Aorta (tissue), 5 donors: ENCODE results near the gene SHANK3. TPM values are rescaled to one million over a fixed set of nuclear protein-coding genes. Genes with fewer than 3 reads are reported as not detected.

ENCODE experiments used
- ATAC-seq: fragments of 200-7000 bp; cut with Tn5 transposase; one replicate; pipeline ENCODE4 v1.9.1; 2022; ENCODE audit warnings: moderate library complexity; ENCODE audit not compliant: low FRiP score
- DNase-seq, 2 donors: peaks; one replicate each; pipeline ENCODE4 v3.0.0-alpha.2; 2020
- H3K27ac ChIP-seq, 2 donors: one replicate each; pipeline ENCODE4 v1.5.1; 2013; ENCODE audit warnings: low read length in 2 of 2, mild to moderate bottlenecking in 2 of 2, moderate library complexity in 2 of 2, control low read depth in 1 of 2, inconsistent platforms in 1 of 2, low read depth in 1 of 2
- H3K27me3 ChIP-seq, 2 donors: one replicate each; pipeline ENCODE4 v1.6.1; 2013; ENCODE audit warnings: control low read depth in 1 of 2, low read length in 1 of 2, mild to moderate bottlenecking in 1 of 2, moderate library complexity in 1 of 2; ENCODE audit not compliant: insufficient read depth in 2 of 2, control insufficient read depth in 1 of 2
- H3K36me3 ChIP-seq, 2 donors: one replicate each; pipeline ENCODE4 v1.6.1; 2013; ENCODE audit warnings: control low read depth in 1 of 2, low read length in 1 of 2, mild to moderate bottlenecking in 1 of 2; ENCODE audit not compliant: insufficient read depth in 2 of 2, control insufficient read depth in 1 of 2
- H3K4me1 ChIP-seq, 2 donors: one replicate each; pipeline ENCODE4 v1.6.1; 2013; ENCODE audit warnings: low read length in 2 of 2, control low read depth in 1 of 2, mild to moderate bottlenecking in 1 of 2, moderate library complexity in 1 of 2; ENCODE audit not compliant: insufficient read depth in 2 of 2, control insufficient read depth in 1 of 2
- H3K4me3 ChIP-seq, 2 donors: one replicate each; pipeline ENCODE4 v1.5.1; 2013; ENCODE audit warnings: low read length in 2 of 2, control low read depth in 1 of 2, mild to moderate bottlenecking in 1 of 2
- H3K9me3 ChIP-seq: one replicate; pipeline ENCODE4 v1.6.1; 2013; ENCODE audit warnings: mild to moderate bottlenecking, low read length; ENCODE audit not compliant: control insufficient read depth
- WGBS, 2 donors: extraction: QIAGEN DNeasy Blood & Tissue Kit; methylation state at CpG; one replicate each; pipeline ENCODE4 v1.1.7; 2013; 5-methylcytosine and 5-hydroxymethylcytosine counted together
- intact Hi-C, 2 donors: fragments of 100-400 bp; cut with DNase I; formaldehyde crosslinking; loops; one replicate each; pipeline versions ENCODE4 v1.14.2 to v1.15.0; 2022
- polyA plus RNA-seq, 2 donors: library from polyadenylated mRNA; stranded (reverse); fragments of 200-250 nt; gene quantifications; one replicate each; pipeline ENCODE4 v1.2.3, GENCODE V29; 2013
- total RNA-seq, 2 donors: library from RNA; stranded (reverse); fragmentation: NEBNext Ultra II Directional; extraction: Animal tissue kit (Norgen Biotek cat#: 25700); gene quantifications; one replicate each; pipeline ENCODE4 v1.2.1, GENCODE V29; 2021
- donor health status: healthy with polysubstance abuse.
- donor health status: Bipolar disorder and iron deficiency.
- donor health status: DM: no; HTN: no; CAD: no.
- donor health status: DM: no; HTN: no; CAD: no.
- donor health status: DM: yes; HTN: yes; CAD: no.

Gene SHANK3
- total and polyA plus RNA-seq, 4 donors = 0.63 to 62.9 (median 25.9) TPM

DNA sequence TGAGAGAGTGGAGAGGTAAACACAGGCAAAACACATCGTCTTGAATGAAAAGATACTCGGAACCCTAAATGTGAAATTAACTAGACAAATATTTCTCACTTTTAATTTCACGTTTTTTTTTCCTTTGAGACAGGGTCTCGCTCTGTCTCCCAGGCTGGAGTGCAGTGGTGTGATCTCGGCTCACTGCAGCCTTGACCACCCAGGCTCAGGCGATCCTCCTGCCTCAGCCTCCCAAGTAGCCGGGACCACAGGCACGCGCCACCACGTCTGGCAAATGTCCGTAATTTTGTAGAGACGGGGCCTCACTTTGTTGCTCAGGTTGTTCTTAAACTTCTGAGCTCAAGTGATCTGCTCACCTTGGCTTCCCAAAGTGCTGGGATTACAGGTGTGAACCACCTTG, 7.4 kb upstream of the SHANK3 start:
- Histone ChIP-seq H3K4me3 (no peak overlapping the region), H3K36me3 (no peaks in the 10 kb centered on the region), H3K9me3 (no peaks in the 10 kb centered on the region), H3K27ac (no peak overlapping the region), H3K27me3 (no peaks in the 10 kb centered on the region), H3K4me1 (no peaks in the 10 kb centered on the region)
- peak in 1 of 2 donors; percentile 46 for DNase-seq
- no peak for ATAC-seq
- 89 to 93% methylated on average over 12 of the region's 12 CpGs for whole genome bisulfite sequencing, 2 donors
- intact Hi-C loops = no loop called here

DNA sequence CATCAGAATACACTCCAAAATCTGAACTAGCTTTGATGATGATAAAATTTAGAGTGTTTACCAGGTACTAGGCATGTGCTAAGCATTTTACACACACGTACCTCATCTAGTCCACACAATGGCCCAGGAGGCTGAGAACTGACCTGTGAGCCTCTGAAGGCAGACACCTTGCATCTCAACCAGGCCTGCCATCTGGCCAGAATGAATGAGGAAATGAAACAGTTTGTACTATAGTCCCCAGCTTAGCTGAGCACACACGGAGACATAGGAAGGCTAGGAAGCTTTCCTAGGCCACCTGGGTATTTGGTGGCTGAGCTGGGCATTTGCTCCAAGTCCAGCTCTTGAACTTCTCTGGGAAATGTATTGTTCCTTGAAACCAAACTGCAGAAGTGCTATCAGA, 6.9 kb upstream of the SHANK3 start:
- no peak for DNase-seq
- H3K27me3 ChIP-seq = no peaks in the 10 kb centered on the region
- no peak for ATAC-seq
- no peak overlapping the region for H3K4me3 ChIP-seq
- no peak overlapping the region for H3K27ac ChIP-seq
- H3K36me3 ChIP-seq = no peaks in the 10 kb centered on the region
- no peaks in the 10 kb centered on the region for H3K4me1 ChIP-seq
- WGBS, 2 donors = 57 to 59% methylated on average over 2 of the region's 2 CpGs
- no peaks in the 10 kb centered on the region for H3K9me3 ChIP-seq
- intact Hi-C loops = no loop called here

DNA sequence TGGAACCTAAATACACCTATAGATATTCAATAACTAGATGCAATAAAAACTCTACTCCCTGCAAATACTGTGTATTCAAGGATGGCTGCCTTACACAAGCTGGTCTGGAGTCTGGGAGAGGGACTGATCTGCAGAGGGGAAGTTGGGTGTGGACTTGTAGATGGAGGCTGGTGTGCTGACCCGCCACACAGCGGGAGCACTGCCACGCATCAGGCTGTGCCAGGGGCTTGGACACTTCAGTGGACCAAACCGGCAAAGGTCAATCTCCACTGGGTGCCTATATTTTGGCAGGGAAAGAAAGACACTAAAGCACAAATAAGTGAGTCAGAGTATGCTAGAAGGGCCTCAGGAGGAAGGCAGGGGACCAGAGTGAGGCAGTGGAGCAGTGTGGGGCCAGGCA, 2.1 kb upstream of the SHANK3 start:
- intact Hi-C loops = no loop called here
- H3K36me3 ChIP-seq = no peaks in the 10 kb centered on the region
- no peaks in the 10 kb centered on the region for H3K9me3 ChIP-seq
- no peak overlapping the region for H3K4me3 ChIP-seq
- no peaks in the 10 kb centered on the region for H3K27me3 ChIP-seq
- 58 to 65% methylated on average over 4 of the region's 4 CpGs for WGBS, 2 donors
- no peaks in the 10 kb centered on the region for H3K4me1 ChIP-seq
- ATAC-seq (no peak), DNase-seq (no peak)
- no peak overlapping the region for H3K27ac ChIP-seq

DNA sequence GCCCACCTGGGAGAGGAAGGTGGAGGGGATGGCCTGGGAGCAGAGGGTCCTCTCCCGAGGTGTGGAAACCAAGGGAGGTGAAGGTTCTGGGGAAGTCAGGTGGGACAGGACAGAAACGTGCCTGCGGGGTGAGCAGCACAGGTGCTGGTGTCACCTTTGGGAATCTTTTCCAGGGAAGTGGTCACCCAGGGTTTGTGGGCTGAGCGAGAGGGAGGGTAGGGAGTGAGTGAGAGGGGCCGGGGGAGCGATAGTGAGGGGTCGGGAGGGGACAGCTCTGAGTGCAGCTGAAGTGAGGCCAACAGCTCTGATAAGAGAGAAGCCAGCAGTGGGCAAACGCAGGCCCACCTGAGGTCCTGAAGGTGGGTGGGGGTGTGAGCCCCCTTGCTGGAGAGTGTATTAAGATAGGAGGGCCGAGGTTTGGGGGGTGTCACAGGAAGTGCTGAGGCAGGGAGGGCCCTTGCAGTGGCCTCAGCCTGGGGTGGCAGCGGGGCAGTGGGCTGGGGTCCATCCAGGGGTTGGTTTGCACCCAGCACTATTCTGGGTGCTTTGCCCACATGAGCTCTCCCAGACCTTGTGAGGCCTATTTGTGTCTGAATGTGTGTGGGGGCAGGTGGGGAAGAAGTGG, 1.6 kb upstream of the SHANK3 start:
- WGBS, 2 donors = 60 to 63% methylated on average over 10 of the region's 10 CpGs
- no peak for ATAC-seq
- intact Hi-C loops = no loop called here
- no peak for DNase-seq
- H3K36me3 ChIP-seq = no peaks in the 10 kb centered on the region
- no peaks in the 10 kb centered on the region for H3K27me3 ChIP-seq
- no peaks in the 10 kb centered on the region for H3K9me3 ChIP-seq
- no peak overlapping the region for H3K4me3 ChIP-seq
- no peaks in the 10 kb centered on the region for H3K4me1 ChIP-seq
- no peak overlapping the region for H3K27ac ChIP-seq

DNA sequence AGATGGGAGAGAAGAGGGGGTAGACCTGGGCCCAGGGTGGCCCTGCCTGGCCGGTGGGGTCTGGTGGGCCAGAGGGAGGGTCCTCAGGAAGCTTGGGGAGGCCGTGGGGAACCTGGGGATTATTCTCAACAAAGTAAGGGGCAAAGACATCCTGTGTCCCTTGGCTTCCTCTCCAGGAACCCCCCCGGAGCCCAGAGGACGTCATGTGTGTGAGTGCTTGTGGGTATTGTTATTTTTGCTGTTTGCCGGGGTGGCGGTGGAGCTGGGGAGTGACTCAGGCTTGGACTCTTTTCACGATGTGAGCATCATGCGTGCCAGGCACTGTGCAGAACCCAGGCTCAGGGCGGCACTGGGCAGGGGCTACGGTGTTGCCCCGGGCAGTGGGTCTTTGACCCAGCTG, 982 bp upstream of the SHANK3 start:
- 47 to 53% methylated on average over 11 of the region's 11 CpGs for WGBS, 2 donors
- intact Hi-C loops = no loop called here
- H3K27ac ChIP-seq = no peak overlapping the region
- no peaks in the 10 kb centered on the region for H3K4me1 ChIP-seq
- H3K27me3 ChIP-seq = no peaks in the 10 kb centered on the region
- no peak for DNase-seq
- ATAC-seq = peak; percentile 19
- no peaks in the 10 kb centered on the region for H3K36me3 ChIP-seq
- no peak overlapping the region for H3K4me3 ChIP-seq
- H3K9me3 ChIP-seq = no peaks in the 10 kb centered on the region

DNA sequence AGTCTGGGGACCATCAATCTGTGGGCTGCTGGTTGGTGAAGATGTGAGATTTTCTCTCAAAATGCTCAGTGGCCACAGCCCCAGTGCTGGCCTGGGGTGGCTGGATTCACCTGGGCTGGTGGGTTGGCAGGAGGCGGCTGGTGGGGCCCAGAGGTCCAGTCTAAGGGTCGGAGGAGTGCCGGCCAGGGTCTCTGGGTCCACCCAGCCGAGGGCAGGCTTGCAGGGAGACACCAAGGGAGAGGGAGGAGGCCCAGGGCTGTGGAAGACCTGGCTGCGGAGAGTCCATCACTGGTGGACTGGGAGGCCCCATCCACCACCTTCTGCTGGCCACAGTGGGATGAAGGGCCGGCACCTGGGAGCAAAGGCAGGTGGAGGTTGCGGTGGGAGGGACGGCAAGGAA, 582 bp upstream of the SHANK3 start:
- no peak overlapping the region for H3K4me3 ChIP-seq
- no peaks in the 10 kb centered on the region for H3K4me1 ChIP-seq
- no peaks in the 10 kb centered on the region for H3K9me3 ChIP-seq
- H3K36me3 ChIP-seq = no peaks in the 10 kb centered on the region
- intact Hi-C loops = no loop called here
- ATAC-seq = no peak
- no peak for DNase-seq
- 88 to 91% methylated on average over 8 of the region's 8 CpGs for WGBS, 2 donors
- H3K27me3 ChIP-seq = no peaks in the 10 kb centered on the region
- no peak overlapping the region for H3K27ac ChIP-seq

DNA sequence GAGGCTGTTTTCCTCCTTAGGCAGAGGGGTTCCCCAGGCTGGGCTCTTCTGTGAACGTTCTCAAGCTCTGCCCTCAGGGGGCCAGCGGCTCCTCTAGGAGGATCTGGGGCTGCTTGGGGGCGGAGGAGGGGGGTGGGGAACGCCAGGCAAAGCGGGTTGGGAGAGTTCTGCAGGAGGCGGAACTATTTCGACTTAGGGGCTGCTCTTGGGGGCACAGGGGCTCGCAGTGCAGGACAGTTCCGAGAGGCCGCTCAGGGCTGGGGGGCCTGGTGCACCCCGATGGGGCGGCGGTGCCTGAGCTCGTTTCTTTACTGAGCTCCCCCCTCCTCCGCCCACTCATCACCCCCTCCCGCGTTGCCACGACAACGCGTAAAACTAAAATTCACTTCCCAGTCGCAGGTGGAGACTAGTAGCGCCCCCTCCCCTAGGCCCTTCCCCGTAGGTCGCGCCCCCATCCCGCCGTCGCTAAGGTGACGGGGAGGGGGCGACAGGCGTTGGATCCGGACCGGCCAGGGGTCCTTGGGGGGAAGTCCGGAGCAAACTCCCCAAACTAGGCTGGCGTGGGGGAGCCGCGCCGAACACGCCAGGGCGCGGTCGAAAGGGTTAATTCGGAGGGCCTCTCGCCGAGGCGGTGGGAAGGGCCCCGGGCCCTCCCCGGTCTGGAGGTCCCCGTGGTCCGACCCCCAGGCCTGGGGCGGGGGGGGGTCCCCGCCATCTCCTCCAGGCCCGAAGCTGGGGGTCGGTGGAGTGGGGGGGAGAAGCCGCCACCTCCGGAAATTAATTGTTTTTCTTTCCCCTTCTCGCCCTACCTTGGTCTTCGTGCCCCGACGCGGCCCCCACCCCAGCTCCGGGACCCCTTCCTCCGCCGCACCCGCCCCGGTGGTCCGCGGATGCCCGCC, 857 bp downstream of the SHANK3 start:
- 2 to 3% methylated on average over 48 to 69 of the region's 69 CpGs for WGBS, 2 donors
- H3K27ac ChIP-seq = no peak overlapping the region
- no peaks in the 10 kb centered on the region for H3K9me3 ChIP-seq
- intact Hi-C loops = no loop called here
- H3K36me3 ChIP-seq = no peaks in the 10 kb centered on the region
- no peaks in the 10 kb centered on the region for H3K27me3 ChIP-seq
- DNase-seq = no peak
- H3K4me3 ChIP-seq = no peak overlapping the region
- H3K4me1 ChIP-seq = no peaks in the 10 kb centered on the region
- ATAC-seq = no peak

DNA sequence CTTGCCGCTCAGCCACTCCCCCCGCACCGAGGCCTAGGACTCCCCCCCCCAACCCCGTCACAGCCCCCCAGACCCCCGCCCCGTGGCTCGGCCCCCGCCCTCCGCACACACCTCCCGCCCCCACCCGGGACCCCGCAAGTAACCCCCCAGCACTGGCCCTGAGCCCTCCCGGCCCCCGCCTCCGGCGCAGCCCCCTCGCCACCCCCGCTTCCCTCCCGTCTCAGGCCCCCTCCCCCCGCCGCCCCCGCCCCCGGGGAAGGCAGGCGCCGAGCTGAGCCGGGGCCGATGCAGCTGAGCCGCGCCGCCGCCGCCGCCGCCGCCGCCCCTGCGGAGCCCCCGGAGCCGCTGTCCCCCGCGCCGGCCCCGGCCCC, 1.5 kb downstream of the SHANK3 start:
- DNase-seq (no peak), ATAC-seq (no peak)
- Histone ChIP-seq H3K27ac (no peak overlapping the region), H3K4me3 (peak overlapping the region in 1 of 2 donors; percentile 28), H3K9me3 (no peaks in the 10 kb centered on the region), H3K27me3 (no peaks in the 10 kb centered on the region), H3K4me1 (no peaks in the 10 kb centered on the region), H3K36me3 (no peaks in the 10 kb centered on the region)
- 2% methylated on average over 42 of the region's 43 CpGs; no CpG with 5 or more reads in 1 of the 2 donors for WGBS, 2 donors
- intact Hi-C loops = no loop called here
